ENCODE measurements around the gene ANKRD34C. TPM values are rescaled to one million over a fixed set of nuclear protein-coding genes. Genes with fewer than 3 reads are reported as not detected.

ANKRD34C gene
- total and polyA plus RNA-seq, 9 of the 15 experiments (the other 6 are each of a cell fraction or from before 2014, with no cell fraction given), result 0.01 TPM; not detected in 8

DNA sequence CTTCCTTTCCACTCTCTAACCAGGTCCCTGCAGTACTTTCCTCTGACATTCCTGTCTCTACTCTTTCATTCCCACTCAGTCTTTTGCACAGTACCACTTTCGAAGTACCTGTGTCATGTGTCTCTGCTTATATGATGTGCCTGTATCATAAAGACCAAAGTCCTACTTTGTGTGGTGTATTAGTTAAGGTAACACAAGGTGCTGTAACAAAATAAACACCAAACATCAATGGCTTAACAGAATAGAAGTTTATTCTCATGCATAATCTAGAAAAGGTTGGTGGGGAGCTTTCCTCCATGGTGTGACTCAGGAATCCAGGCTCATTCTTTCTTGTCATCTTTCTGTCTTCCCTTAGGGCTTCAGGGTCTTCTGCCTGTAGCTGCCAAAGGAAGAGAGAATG is 31.7 kb downstream of the ANKRD34C start:
- ATAC-seq, result no peak
- intact Hi-C loops (cut with micrococcal nuclease), result no loop called here
- peaks cover 5% of the 10 kb centered on the region for H3K9me1 ChIP-seq (ENCODE audit: control insufficient read depth, insufficient read depth, low read length)
- peaks cover 29% of the 10 kb centered on the region for H3K79me2 ChIP-seq (ENCODE audit: control insufficient read depth, insufficient read depth, low read length)
- H3K27ac ChIP-seq (ENCODE audit: extremely low read depth, low read depth, low read length), result no peak overlapping the region
- peaks cover 9 to 10% of the 10 kb centered on the region in 2 experiments; a peak in 4 of 5 replicates for H3K4me1 ChIP-seq (replicated peaks in 1 of 2; ENCODE audit: control insufficient read depth in 2 of 2, insufficient read depth in 2 of 2, low read length in 2 of 2)
- CTCF ChIA-PET (ENCODE audit: low intra/inter-chr PET ratio), result no interaction called here
- peaks cover 63% of the 10 kb centered on the region for H3K36me3 ChIP-seq (ENCODE audit: control insufficient read depth, insufficient read depth, low read length)
- no peak overlapping the region for H3K9ac ChIP-seq (ENCODE audit: insufficient read depth in 1 of 2, low read depth in 2 of 2, low read length in 2 of 2)
- 100% methylated on average over 1 of the region's 1 CpG for WGBS (ENCODE audit: insufficient coverage, low coverage, missing lambda C conversion rate)
- no peak overlapping the region for H2AFZ ChIP-seq (ENCODE audit: low read depth, low read length)
- no peaks in the 10 kb centered on the region for H3K9me3 ChIP-seq (replicated peaks; ENCODE audit: control insufficient read depth, insufficient read depth, low read depth, low read length)
- DNase-seq (ENCODE audit: extremely low read depth in 1 of 4, low spot score in 3 of 4), result no peak
- in situ Hi-C loops (cut with MboI), result no loop called here
- no peak for TF ChIP-seq MAFK (IDR thresholded peaks at IDR 0.05; ENCODE audit: low read length)
- TF ChIP-seq ZNF75A (CRISPR knock-in tag; IDR thresholded peaks at IDR 0.05), result no peak
- TF ChIP-seq NEUROD1 (IDR thresholded peaks at IDR 0.05; ENCODE audit: borderline replicate concordance, low read depth, low read length, partially characterized antibody), result no peak
- no peak for TF ChIP-seq ARID2 (IDR thresholded peaks at IDR 0.05)
- no peak overlapping the region for H3K4me2 ChIP-seq (ENCODE audit: insufficient read depth, low read length)
- no TSS peak for BruUV-seq (replicated peaks)
- no peak overlapping the region for H3K4me3 ChIP-seq
- H4K20me1 ChIP-seq (replicated peaks; ENCODE audit: control insufficient read depth, insufficient read depth, low read length), result no peaks in the 10 kb centered on the region
- POLR2A ChIA-PET, result no interaction called here
- no peak for FAIRE-seq
- H3K27me3 ChIP-seq (ENCODE audit: control insufficient read depth in 2 of 2, insufficient read depth in 2 of 2, low read length in 2 of 2), result no peaks in the 10 kb centered on the region; a peak in 1 of 5 replicates

- H3K27me3 ChIP-seq (ENCODE audit: control insufficient read depth in 2 of 2, insufficient read depth in 2 of 2, low read length in 2 of 2), result no peaks in the 10 kb centered on the region
- H3K27ac ChIP-seq (ENCODE audit: extremely low read depth, low read depth, low read length), result no peak overlapping the region
- peaks cover 29% of the 10 kb centered on the region for H3K79me2 ChIP-seq (ENCODE audit: control insufficient read depth, insufficient read depth, low read length)
- H2AFZ ChIP-seq (ENCODE audit: low read depth, low read length), result no peak overlapping the region
- H3K4me1 ChIP-seq (replicated peaks in 1 of 2; ENCODE audit: control insufficient read depth in 2 of 2, insufficient read depth in 2 of 2, low read length in 2 of 2), result peaks cover 9 to 10% of the 10 kb centered on the region in 2 experiments; a peak in 4 of 5 replicates
- FAIRE-seq, result no peak
- H3K4me2 ChIP-seq (ENCODE audit: insufficient read depth, low read length), result no peak overlapping the region
- in situ Hi-C loops (cut with MboI), result no loop called here
- H3K9me3 ChIP-seq (replicated peaks; ENCODE audit: control insufficient read depth, insufficient read depth, low read depth, low read length), result no peaks in the 10 kb centered on the region
- 100% methylated on average over 5 of the region's 6 CpGs for WGBS (ENCODE audit: insufficient coverage, low coverage, missing lambda C conversion rate)
- H3K36me3 ChIP-seq (ENCODE audit: control insufficient read depth, insufficient read depth, low read length), result peaks cover 69% of the 10 kb centered on the region
- H4K20me1 ChIP-seq (replicated peaks; ENCODE audit: control insufficient read depth, insufficient read depth, low read length), result no peaks in the 10 kb centered on the region
- POLR2A ChIA-PET, result no interaction called here
- no peak for ATAC-seq
- H3K9me1 ChIP-seq (ENCODE audit: control insufficient read depth, insufficient read depth, low read length), result peaks cover 5% of the 10 kb centered on the region
- intact Hi-C loops (cut with micrococcal nuclease), result no loop called here
- TF ChIP-seq BCLAF1 (IDR thresholded peaks at IDR 0.05; ENCODE audit: borderline replicate concordance in 1 of 2, control insufficient read depth in 1 of 2, low read depth in 2 of 2, low read length in 1 of 2), result no peak
- no peak overlapping the region for H3K9ac ChIP-seq (ENCODE audit: insufficient read depth in 1 of 2, low read depth in 2 of 2, low read length in 2 of 2)
- H3K4me3 ChIP-seq, result no peak overlapping the region
- DNase-seq (ENCODE audit: extremely low read depth in 1 of 4, low spot score in 3 of 4), result no peak
- no TSS peak for BruUV-seq (replicated peaks)
- CTCF ChIA-PET (ENCODE audit: low intra/inter-chr PET ratio), result no interaction called here
These were observed 32.3 kb downstream of the ANKRD34C start for GRCh38 chr15:79314811-79315210.

All from K562 (cell line).